Measurements from ENCODE around the gene A4GALT.

GRCh38 chr22:42695294-42695693, 25.4 kb downstream of the A4GALT start:
- TF ChIP-seq RAD21 (IDR thresholded peaks at IDR 0.05; ENCODE audit: insufficient read depth, low read depth, low read length) (no peak), FOXM1 (IDR thresholded peaks at IDR 0.05; ENCODE audit: low read depth, low read length) (no peak), CHD2 (IDR thresholded peaks at IDR 0.05; ENCODE audit: borderline replicate concordance, low read depth, low read length) (no peak), CTCF (IDR thresholded peaks at IDR 0.05 in 2 of 3, conservative IDR thresholded peaks at IDR 0.05 in 1 of 3; ENCODE audit: control insufficient read depth in 2 of 3, extremely low read depth in 1 of 3, insufficient read depth in 1 of 3, low read depth in 3 of 3, low read length in 3 of 3) (no peak), POLR2A (IDR thresholded peaks at IDR 0.05; ENCODE audit: low read depth, low read length) (no peak), ATF3 (IDR thresholded peaks at IDR 0.05; ENCODE audit: borderline replicate concordance, extremely low read depth, low read depth, low read length) (no peak), PBX3 (IDR thresholded peaks at IDR 0.05; ENCODE audit: insufficient replicate concordance, low read depth, low read length) (no peak)
